B cell (primary cell): ENCODE results near the gene GOLGA8M.
"Not testable (repeated sequence)": the region's sequence is repeated elsewhere in the genome, so short reads cannot be mapped to it uniquely, and the experiment has no call there.

Experiments
- CTCF ChIP-seq: fragments of 200-600 bp; IDR thresholded peaks from one replicate; pipeline ENCODE4 v1.8.0; 2022; ENCODE audit warnings: antibody characterized with exemption, mild to moderate bottlenecking
- EZH2 ChIP-seq: IDR thresholded peaks from 2 replicates; pipeline ENCODE4 v1.6.1; 2012; ENCODE audit warnings: borderline replicate concordance, low read depth, mild to moderate bottlenecking, moderate library complexity, low read length; ENCODE audit not compliant: insufficient read depth, poor library complexity, severe bottlenecking

GRCh38 chr15:28694006-28694751 is 18.0 kb downstream of the GOLGA8M start:
- TF ChIP-seq CTCF, EZH2: not testable (repeated sequence)
